ENCODE measurements around the gene TENM4.

- TF ChIP-seq CTCF (IDR thresholded peaks at IDR 0.05) (no peak), POLR2A (IDR thresholded peaks at IDR 0.05) (peak; percentile 38 to 71)
Observed at GRCh38 chr11:79437981-79438630, 2.7 kb downstream of the TENM4 start.
